Astrocyte of the cerebellum (primary cell): ENCODE results near the gene SMPD4.
"Not testable (repeated sequence)": the region's sequence is repeated elsewhere in the genome, so short reads cannot be mapped to it uniquely, and the experiment has no call there.

Experiments
- DNase-seq: peaks from one replicate; pipeline ENCODE4 v3.0.0-alpha.2; 2011; ENCODE audit warnings: low read depth
- H3K4me3 ChIP-seq: 2 replicates; pipeline ENCODE4 v1.5.1; 2011; ENCODE audit warnings: mild to moderate bottlenecking, low read depth, low read length, moderate library complexity
- CTCF ChIP-seq: IDR thresholded peaks from 2 replicates; pipeline ENCODE4 v1.5.1; 2012; ENCODE audit warnings: low read length, low read depth, moderate library complexity, mild to moderate bottlenecking; ENCODE audit errors: missing control alignments
- in situ Hi-C: cut with HindIII; loops from 2 replicates; pipeline ENCODE4 v1.10.0; 2017; ENCODE audit warnings: low sequenced_read_pairs

The SMPD4 gene

DNA sequence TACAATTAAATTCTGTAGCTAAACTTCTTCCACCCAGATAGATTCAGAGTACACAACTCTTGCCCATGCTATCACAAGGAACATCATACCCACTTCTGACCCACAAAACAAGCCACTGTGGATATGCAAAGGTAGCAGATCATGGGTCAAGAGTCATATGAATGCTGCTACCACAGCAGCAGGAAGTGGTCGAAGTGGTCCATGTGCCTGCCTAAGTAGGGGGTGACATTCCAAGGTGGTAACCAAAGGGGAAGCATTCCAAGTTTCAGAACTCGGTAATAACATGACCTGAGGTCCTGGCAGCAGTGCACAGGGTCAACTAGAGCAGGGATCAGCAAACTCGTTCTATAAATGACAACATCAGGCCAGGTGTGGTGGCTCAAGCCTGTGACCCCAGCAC lies 11.0 kb upstream of the SMPD4 start:
- DNase-seq, H3K4me3 ChIP-seq, in situ Hi-C loops: not testable (repeated sequence)

DNA sequence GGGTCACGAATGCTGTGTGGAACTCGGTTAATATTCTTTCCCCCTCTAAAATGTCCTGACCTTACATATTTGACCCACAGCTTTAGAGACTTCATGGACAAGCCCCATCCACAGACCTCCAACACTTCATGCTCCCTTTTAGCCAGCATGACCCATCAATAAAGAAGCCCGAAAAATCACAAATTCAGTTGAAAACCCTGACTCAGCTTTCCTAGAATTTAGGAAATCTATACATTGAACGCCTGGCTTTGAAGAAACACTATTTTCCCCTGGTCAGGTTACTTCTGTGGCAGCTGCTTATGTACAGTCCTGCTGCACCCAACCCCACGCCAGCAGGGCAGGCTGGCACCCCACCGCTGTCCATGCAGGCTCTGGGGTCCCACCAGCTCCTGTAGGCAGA lies 9.9 kb upstream of the SMPD4 start:
- DNase-seq, in situ Hi-C loops, H3K4me3 ChIP-seq: not testable (repeated sequence)

- H3K4me3 ChIP-seq: no peak overlapping the region
- in situ Hi-C loops: no loop called here
- TF ChIP-seq CTCF: no peak
- DNase-seq: no peak
These were observed 8.8 kb upstream of the SMPD4 start for GRCh38 chr2:130190237-130190636.

GRCh38 chr2:130188958-130189357 lies 7.6 kb upstream of the SMPD4 start:
- DNase-seq, H3K4me3 ChIP-seq, in situ Hi-C loops: not testable (repeated sequence)

GRCh38 chr2:130187859-130188792 lies 6.7 kb upstream of the SMPD4 start:
- in situ Hi-C loops, DNase-seq, H3K4me3 ChIP-seq: not testable (repeated sequence)

DNA sequence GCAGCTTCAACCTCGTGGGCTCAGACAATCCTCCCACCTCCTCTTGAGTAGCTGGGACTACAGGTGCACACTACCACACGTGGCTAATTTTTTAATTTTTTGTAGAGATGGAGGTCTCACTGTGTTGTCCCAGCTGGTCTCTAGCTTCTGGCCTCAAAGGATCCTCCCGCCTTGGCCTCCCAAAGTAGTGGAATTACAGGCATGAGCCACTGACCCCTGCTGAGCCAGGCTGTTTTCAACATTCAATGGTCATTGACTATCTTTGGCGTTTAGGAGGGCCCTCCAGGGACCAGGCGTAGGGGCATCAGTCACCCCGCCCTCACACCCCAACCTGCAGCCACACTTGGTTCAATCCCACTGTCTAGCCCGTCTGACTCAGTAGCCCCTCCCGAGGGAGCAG lies 5.9 kb upstream of the SMPD4 start:
- DNase-seq: no peak
- no peak for TF ChIP-seq CTCF
- H3K4me3 ChIP-seq: no peak overlapping the region
- in situ Hi-C loops: no loop called here

DNA sequence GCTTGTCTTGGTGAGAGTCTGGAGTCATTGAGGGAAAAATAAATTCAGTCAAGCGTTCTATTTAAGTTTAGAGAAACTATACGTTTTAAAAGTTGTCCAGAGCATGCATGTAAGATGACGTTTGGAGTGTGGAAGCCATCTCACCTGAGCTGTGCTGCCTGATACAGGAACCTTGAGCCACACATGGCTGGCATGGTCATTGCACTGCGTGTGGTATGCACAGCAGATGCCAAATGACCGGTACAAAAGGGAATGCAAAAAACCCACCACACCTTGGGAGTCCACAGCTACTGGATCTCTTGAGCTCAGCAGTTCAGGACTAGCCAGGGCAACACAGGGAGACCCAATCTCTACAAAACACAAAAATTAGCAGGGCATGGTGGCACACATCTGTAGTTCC lies 5.0 kb upstream of the SMPD4 start:
- in situ Hi-C loops: no loop called here
- no peak for DNase-seq
- TF ChIP-seq CTCF: no peak
- no peak overlapping the region for H3K4me3 ChIP-seq

DNA sequence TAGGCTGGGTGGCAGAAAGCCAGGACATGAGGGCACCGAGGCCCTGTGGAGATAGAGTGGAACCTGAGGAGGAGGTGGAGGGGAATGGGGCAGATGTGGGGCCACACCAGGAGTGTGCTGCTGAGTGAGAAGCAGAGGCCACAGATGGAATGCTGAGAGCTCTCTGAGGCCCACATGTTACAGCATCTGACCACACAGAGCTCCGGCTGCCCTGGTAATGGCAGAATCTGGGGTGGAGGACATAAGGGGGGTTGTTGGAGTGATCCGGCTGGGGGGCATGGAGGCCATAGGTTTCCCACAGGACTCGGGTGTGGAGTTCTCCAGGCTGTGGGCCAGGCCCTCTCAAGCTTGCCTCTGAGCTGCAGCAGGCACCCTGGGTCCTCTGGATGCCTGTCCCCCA lies 4.5 kb upstream of the SMPD4 start:
- DNase-seq: no peak
- TF ChIP-seq CTCF: no peak
- in situ Hi-C loops: no loop called here
- no peak overlapping the region for H3K4me3 ChIP-seq

DNA sequence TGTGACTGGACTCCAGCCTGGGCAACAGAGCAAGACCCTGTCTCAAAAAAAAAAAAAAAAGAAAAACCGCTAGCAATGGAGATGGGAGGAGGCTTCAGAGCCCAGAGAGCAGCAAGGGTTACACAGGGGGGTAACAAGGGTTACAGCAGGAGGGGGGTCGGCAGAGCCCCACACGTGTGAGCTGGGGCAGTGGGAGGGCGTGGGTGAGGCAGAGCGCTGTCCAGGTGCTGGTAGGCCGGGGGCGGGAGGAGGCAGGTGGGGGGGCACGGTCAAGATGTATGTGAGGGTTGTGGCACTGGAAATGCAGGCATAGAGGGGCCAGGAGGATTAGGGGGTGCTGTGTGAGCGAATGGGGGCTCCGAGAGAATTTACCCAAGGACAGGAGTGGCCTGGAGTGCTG lies 4.0 kb upstream of the SMPD4 start:
- no peak for TF ChIP-seq CTCF
- DNase-seq: no peak
- in situ Hi-C loops: no loop called here
- no peak overlapping the region for H3K4me3 ChIP-seq
